Suprapubic skin (tissue), 3 donors: ENCODE measurements around the gene SERPINB1.

Source experiments
- EP300 ChIP-seq: sonication (generic); formaldehyde crosslinking; IDR thresholded peaks from one replicate; pipeline ENCODE4 v1.6.1; 2017; ENCODE audit warnings: antibody characterized with exemption
- TF ChIP-seq, protein P1 (sequence below), 2 donors: fragments of 200-600 bp in 1 of 2; fragments of 450-650 bp in 1 of 2; sonication (generic) in 1 of 2; IDR thresholded peaks; one replicate each; pipeline ENCODE4 v1.5.1; 2016 to 2019; ENCODE audit warnings: antibody characterized with exemption in 2 of 2, mild to moderate bottlenecking in 1 of 2, moderate library complexity in 1 of 2

DNA sequence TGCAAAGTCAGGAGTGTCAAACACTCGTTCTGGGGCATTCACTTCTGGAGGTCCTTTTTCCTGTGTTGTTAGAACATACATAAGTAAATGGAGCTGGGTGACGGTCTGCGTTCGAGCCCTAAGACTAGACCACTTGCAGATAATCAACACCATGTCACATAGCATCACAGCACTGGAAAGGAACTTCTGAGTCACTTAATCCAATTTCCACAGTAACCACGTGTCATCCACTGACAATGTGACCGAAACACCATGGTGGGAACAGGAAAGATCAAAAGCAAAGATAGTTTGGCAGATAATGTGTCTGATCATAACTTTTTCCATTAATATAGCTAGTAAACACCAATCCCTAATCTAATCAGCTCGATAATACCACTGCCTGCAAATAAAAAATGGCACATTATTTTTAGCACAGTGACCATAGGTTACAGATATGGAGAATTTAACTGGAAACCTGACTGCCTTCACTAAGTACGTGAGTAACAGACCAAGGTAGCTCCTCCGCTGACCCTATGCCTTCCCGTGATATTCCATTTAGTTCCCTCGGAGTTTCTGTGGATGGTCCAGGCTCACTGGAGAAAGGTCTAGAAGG, 41.6 kb downstream of the SERPINB1 start:
- TF ChIP-seq EP300: no peak
- TF ChIP-seq, protein P1, sequence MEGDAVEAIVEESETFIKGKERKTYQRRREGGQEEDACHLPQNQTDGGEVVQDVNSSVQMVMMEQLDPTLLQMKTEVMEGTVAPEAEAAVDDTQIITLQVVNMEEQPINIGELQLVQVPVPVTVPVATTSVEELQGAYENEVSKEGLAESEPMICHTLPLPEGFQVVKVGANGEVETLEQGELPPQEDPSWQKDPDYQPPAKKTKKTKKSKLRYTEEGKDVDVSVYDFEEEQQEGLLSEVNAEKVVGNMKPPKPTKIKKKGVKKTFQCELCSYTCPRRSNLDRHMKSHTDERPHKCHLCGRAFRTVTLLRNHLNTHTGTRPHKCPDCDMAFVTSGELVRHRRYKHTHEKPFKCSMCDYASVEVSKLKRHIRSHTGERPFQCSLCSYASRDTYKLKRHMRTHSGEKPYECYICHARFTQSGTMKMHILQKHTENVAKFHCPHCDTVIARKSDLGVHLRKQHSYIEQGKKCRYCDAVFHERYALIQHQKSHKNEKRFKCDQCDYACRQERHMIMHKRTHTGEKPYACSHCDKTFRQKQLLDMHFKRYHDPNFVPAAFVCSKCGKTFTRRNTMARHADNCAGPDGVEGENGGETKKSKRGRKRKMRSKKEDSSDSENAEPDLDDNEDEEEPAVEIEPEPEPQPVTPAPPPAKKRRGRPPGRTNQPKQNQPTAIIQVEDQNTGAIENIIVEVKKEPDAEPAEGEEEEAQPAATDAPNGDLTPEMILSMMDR (IDR thresholded peaks at IDR 0.05): no peak
